ENCODE results near the gene FLYWCH1. TPM values are rescaled to one million over a fixed set of nuclear protein-coding genes. Genes with fewer than 3 reads are reported as not detected.

The FLYWCH1 gene
- polyA plus RNA-seq, 1 donor = 23.7 TPM

DNA sequence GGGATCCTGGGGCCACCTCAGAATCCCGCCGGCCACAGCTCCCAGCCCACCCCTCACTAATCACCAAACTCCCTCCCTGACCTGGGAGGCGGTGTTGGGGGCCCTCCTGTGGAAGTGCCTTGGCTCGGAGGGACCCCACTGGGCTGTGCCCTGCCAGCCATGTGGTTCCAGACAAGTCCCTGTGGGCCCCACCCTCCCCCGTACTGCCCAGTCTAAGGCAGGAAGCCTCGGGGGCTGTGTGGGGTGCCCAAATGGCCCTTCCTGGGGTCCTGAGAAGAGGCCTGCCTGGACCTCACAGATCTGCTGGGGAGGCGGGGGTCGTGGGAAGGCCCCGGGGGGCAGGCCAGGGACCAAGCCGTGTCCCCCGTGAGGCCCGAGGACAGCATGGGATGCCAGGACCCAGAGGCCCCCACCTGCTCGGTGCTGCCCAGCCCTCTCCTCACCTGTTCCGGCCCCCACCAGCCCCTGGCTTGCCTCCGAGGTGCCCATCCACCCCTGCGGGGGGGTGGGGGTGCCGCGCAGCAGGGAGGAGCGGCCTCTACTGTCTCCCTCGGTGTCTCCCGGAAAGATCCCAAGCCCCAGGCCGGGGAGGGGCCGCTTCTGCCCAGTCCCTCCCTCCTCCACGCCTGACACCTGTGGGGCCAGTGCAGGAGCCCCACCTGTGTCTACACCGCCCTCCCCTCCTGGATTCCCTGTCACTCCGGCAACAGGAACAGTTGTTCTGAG lies 43.1 kb downstream of the FLYWCH1 start:
- DNase-seq = no peak

DNA sequence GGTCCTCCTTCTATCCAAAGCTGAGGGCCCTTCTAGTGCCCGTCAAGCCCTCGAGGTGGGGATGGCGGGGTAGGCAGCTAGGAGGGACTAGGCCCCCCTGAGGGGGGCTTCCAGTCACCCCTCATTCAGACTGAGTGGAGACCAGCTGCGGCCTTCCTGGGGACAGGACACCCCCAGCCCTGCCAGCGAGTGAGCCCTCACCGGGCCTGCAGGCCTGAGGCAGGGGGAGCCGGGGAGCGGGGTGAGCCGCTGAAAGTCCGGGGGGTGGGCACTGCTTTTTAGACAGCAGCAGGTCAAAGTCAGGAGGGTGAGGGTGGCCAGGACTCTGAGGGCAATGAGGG lies 43.7 kb downstream of the FLYWCH1 start:
- DNase-seq = no peak

DNA sequence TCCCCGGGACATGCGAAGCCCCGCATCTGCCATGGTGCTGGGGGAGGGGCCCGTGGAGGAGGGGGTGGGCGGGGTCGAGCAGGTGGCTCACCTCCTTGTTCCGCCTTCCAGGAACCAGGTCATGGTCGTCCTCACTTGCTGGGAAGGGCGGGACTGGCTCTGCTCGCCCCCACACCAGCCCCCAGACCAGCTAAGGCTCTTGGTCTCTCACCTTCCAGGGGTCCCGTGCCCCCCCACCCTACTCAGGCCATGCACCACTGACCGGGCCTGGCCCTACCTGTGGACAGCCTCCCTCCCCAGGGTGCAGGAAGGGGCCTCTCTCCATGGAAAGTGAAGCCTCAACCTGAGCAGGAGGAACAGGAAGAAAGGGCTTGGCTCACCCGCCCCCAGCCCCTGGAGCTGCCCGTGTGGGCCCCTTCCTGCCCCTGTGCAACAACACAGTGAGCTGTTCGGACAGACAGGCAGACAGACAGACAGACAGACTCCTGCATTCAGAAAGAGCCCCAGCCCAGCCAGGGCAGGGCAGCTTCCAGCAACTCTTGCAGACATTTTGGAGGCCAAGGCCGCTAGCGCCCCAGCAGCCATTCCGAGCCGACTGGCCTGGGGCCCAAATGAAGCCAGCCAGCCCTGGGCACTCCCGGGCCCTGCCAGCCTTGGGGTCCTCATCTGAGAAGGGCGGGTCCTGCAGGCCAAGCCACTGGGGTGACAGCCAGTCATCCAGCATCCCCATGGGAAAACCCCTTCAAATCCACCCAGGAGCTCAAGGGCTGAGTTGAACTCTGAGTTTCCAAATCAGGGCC lies 44.2 kb downstream of the FLYWCH1 start:
- DNase-seq = no peak

DNA sequence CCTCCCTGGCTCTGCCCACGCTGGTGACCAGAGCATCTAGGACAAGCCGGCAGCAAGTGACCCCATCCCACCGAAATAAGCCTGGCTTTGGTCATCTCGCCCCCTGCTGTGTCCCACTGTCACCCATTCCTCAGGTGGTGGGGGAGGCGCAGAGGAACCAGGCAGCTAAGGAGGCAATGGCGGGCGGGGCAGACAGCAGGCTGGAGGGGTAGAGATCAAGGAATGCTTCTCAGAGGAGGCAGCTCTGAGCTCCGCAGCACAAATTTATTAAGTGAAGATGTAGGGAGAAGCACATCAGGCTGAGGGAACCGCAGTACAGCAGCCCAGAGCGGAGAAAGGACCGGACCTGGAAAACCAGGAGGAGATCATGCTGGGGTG lies 44.8 kb downstream of the FLYWCH1 start:
- no peak for DNase-seq

DNA sequence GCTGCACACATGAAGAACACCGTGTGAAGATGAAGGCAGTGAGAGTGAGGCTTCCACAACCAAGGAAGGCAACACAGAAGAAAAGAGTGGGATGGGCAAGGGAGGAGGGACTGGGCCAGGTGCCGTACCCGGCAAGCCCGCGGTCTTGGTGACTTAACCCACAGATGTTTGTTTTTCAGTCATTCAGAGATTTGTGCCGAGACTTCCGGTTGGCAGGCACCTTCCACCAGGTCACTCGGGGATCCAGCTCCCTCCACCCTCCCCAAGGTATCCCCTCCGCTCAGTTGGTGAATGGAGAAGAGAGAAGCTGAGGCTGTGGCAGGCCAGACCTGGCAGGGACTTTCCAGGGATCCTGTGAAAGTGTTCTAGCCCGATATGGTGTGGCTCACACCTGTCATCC lies 47.5 kb downstream of the FLYWCH1 start:
- DNase-seq = no peak

DNA sequence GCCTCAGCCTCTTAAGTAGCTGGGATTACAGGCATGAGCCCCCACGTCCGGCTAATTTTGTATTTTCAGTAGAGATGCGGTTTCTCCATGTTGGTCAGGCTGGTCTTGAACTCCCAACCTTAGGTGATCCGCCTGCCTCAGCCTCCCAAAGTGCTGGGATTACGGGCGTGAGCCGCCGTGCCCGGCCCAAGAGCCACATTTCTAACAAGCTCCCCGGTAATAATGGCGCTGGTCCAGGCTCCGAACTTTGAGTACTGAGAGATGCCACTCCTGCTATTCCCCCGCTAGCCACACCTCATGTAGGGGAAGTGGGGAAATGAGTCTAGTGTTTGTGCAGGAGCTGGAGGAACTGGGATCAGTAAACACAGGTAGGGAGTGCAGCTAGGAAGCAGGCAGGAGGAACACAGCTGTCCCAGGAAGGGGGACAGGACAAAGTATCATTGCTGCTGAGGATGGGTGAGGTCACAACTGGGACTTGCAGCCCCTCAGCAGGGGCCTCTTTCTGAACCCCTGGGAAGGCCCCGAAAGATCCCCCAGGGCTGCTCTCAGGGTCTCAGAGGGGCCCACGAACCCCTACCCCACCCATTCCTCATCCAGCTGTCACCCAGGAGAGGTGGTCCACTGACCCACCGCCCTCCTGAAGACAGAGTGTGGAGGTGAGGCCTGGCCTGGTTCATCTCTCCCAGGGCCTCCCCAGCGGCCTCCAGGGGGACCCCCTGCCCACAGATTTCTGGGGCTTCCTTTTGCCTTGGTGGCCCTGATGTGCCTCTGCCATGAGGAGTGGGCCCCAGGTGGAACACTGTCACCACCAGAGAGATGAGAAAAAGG lies 48.7 kb downstream of the FLYWCH1 start:
- no peak for DNase-seq

DNA sequence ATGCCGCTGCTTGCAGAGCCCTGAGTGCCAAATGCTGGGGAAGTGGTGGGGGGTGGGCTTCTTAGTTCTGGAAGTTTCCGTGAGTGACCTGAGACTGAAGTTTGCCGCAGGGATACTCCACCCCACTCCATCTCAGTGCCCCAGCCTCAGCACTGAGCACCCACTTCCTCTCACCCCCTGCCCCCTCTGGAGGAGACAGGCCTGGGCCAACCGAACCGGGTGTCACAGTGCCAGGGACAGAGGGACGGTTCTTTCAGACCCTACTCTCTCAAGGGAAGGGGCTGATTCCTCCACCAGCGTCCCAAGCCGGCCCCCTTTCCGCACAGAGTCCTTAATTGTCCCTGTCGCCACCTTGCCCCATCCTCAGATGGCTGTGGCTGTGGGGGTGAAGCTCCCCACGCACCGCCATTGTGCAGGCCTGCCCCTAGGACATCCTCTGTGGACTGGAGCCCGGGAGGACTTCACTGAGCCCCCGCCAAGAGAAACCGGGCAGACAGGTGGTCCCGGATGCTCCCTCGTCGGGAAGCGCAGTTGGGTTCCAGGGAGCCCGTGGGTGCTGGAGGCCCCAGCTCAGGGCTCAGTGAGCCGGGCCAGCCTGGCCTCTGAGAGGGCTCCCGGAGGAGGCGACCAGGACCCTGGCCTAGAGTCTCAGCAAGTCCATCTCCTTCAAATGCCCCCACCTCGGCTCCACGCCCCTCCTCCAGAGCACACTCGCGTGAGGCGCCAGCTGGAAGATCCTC lies 50.8 kb downstream of the FLYWCH1 start:
- no peak for DNase-seq

DNA sequence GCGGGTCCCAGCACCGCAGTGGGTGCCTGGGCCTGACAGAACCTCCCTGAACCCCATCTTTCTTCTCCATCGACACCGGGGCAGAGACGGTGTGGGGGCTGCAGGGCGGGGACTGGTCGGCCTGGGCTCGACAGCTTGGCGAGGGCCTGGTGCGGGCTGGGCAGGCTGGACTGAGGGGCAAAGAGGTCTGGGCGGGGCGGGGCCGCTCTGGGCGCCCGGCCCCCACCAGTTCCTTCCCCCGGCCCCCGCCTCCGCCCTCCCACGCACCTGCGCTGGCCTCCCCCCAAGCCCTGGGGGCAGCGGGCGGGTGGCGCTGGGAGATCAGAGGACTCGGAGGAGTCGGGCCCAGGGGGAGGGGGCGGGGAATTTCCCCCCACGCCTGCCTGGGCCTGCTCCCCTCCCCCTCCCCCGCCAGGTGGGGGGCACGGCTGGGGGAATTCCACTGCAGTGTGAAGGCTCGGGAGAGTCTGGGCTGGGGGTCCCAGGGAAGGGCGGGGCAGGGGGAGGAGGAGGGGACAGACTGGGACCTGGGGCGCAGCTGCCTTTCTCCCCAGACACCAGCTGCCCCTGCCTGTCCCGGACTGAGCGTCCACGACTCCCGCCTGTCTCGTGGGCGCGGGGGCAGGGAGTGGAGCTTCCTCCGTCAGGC lies 51.5 kb downstream of the FLYWCH1 start:
- DNase-seq = no peak

DNA sequence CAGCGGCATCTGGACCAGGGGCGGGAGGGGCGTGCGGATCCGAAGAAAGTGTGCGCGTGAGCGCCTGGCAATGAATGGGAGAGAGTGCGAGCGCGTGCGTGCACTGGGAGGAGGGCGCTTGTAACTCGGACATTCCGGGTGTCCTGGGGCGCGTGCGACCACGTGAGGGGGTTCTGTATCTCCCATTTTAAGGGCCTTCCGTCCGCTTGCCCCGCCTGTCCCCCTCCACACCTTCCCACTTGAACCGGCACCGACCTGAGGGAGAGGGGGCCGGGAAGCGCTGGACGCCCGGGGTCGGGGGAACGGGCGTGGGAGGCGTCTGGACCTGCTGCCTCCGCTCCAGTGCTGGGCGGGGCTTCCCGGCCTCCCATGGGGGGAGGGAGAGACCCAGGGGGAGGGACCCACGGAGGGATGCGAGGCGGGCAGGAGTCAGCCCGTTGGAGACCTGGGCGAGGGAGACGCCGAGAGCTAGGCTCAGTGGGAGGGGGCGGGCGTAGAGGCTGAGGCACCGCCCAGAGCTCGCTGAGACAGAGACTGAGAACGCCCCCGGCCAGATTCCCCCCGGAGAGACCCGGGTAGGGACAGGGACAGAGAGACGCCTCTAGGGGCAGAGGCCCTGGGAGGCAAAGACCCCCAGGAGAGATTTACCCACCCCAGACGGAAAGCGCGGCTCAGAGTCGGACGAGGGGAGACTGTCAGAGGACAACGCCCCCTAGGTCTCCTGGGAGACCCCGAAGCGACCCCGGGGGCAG lies 52.2 kb downstream of the FLYWCH1 start, which contains the start of gene KREMEN2:
TSS of gene KREMEN2 (plus strand) at position 553 of the 752 bp plus-strand sequence. CDS start 246 bp downstream, outside the sequence.
- DNase-seq = no peak

DNA sequence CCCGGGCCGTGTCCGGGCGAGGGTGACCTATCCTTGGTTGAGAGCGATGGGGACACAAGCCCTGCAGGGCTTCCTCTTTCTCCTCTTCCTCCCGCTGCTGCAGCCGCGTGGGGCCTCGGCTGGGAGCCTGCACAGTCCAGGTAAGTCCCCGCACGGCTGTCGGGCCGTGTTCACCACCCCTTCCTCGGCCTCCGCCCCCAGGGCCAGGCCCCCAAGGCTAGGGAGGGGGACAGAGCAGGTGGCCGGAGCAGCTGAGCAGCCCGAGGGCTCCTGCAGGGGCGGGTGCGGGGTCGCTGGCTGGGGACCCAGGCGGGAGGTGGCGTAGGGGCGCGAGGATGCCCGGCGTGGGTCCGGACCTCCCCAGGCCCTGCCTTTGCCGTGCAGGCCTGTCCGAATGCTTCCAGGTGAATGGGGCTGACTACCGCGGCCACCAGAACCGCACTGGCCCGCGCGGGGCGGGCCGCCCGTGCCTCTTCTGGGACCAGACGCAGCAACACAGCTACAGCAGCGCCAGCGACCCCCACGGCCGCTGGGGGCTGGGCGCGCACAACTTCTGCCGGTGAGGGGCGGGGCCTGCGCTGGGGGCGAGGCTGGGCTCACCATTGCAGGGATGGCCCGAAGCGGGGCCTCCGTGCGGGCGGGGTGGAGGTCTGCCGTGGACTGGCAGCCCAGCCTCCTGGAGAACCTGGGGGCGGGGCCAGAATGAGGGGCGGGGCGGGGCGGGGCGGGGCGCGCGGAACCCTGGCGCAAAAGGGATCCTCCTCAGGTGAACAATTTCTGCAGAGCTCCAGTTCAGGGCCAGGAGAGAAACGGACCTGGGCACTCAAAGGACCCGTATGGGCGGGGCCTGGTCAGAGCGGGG lies 53.0 kb downstream of the FLYWCH1 start:
- DNase-seq = no peak

DNA sequence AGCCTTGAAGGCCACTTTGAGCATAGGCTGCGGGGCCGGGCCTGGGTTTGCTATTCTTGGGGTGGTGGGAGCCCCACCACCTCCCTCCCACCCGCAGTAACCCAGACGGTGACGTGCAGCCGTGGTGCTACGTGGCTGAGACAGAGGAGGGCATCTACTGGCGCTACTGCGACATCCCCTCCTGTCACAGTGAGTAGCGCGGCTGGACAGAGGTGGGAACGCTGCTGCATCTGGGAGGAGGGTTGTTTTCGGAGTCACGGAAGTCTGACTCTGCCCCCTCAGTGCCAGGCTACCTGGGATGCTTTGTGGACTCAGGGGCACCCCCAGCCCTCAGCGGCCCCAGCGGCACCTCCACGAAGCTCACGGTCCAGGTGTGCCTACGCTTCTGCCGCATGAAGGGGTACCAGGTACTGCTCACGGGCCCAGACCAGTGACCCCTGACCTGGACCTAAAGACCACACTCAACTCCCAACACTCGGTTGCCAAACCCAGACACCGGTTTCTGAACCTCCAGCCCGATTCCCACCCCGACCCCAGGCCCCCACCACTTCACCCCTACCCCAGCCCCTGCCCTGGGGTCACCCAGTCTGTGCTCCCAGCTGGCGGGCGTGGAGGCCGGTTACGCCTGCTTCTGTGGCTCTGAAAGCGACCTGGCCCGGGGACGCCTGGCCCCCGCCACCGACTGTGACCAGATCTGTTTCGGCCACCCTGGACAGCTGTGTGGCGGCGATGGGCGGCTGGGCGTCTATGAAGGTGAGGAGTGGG lies 54.5 kb downstream of the FLYWCH1 start:
- DNase-seq = no peak

DNA sequence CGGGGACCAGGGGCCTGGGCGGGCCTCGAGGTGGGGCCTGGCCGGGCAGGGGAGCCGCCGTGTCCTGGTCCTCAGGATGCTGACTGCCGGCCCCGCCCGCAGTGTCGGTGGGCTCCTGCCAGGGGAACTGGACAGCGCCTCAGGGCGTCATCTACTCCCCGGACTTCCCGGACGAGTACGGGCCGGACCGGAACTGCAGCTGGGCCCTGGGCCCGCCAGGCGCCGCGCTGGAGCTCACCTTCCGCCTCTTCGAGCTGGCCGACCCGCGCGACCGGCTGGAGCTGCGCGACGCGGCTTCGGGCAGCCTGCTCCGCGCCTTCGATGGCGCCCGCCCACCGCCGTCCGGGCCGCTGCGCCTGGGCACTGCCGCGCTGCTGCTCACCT lies 55.1 kb downstream of the FLYWCH1 start:
- no peak for DNase-seq

DNA sequence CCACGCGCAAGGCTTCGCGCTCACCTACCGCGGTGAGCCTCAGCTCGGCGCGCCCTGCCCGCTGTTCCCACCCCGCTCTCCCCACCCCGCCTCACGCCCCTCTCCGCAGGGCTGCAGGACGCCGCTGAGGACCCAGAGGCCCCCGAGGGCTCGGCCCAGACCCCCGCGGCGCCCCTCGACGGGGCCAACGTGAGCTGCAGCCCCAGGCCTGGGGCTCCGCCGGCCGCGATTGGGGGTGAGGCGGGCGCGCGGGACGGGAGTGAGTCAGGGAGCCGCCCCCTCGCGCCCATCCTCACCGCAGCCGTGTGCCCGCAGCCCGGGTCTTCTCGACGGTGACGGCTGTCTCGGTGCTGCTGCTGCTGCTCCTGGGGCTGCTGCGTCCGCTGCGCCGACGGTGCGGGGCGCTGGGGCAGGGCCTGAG lies 55.5 kb downstream of the FLYWCH1 start:
- DNase-seq = no peak

DNA sequence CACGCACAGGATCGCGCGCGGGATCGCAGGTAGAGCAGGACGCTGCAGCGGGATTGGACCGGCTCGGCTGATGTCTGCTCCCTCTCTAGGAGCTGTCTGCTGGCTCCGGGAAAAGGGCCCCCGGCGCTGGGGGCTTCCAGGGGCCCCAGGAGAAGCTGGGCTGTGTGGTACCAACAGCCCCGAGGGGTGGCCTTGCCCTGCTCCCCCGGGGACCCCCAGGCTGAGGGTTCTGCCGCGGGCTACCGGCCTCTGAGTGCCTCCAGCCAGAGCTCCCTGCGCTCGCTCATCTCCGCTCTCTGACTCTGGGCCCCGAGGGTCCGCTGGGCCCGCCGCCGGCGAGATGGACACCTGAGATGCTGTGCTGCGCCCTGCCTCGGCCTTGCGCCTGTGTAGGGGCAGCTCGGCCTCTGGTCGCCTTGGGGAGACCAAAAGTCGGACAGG lies 56.0 kb downstream of the FLYWCH1 start:
- no peak for DNase-seq

DNA sequence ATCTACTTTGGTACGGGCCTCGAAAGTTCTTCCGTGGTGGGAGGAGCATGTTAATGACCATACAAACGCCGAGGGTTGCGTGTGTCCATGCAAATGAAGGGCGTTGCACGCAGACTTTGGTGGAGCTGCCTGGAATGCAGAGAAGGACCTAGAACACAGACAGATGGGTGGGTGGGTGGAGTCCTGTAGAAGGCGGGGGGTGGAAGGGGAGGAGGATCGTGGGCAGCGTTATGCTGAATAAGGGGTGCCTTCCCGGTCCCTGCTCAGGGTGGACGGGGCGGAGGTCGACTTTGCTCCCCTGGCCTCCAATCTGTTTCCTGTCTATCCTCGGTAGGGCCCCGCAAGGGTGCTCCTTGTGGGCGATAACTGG lies 56.6 kb downstream of the FLYWCH1 start:
- no peak for DNase-seq

DNA sequence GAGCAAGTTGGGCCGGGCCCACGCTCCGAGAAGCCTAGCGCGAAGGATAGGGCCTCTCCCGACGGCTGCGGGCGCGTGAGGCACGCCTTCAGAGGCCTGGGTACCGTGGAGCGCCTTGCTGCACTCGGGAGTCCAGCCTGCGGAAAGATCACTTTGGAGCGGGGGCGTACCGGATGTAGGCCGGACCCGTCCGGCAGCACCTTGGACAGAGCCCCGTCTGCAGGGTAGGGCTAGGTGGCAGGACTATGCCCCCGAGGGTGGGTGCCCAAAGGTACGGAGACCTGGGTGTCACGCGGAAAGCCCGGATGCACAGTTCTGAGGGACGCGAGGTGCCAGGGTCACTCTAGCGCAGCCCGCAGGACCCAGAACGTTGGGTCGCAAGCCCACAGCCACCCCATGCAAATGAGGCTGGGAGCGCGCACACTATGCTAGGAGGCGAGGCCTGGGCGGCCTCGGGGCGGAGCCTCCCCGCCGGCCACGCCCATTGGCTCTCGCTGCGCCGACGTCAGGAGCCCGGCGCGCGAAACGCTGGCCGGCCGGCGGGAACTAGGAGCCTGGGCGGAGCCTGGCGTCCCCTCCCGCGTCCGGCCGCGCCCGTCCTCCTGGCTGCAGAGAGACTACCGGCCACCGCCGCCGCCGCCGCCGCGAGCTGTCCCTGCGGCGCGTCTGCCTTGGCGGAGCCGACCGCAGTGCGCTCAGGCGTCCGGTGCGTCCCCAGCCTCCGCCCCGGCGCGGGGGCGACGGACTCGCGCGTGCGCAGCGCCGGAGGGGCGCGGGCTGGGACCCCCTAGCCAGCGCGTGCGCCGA lies 57.2 kb downstream of the FLYWCH1 start, which contains the start of gene PAQR4:
TSS of gene PAQR4 (plus strand) at position 611 of the 807 bp plus-strand sequence. CDS start 327 bp downstream, outside the sequence.
- DNase-seq = peak; percentile 92

DNA sequence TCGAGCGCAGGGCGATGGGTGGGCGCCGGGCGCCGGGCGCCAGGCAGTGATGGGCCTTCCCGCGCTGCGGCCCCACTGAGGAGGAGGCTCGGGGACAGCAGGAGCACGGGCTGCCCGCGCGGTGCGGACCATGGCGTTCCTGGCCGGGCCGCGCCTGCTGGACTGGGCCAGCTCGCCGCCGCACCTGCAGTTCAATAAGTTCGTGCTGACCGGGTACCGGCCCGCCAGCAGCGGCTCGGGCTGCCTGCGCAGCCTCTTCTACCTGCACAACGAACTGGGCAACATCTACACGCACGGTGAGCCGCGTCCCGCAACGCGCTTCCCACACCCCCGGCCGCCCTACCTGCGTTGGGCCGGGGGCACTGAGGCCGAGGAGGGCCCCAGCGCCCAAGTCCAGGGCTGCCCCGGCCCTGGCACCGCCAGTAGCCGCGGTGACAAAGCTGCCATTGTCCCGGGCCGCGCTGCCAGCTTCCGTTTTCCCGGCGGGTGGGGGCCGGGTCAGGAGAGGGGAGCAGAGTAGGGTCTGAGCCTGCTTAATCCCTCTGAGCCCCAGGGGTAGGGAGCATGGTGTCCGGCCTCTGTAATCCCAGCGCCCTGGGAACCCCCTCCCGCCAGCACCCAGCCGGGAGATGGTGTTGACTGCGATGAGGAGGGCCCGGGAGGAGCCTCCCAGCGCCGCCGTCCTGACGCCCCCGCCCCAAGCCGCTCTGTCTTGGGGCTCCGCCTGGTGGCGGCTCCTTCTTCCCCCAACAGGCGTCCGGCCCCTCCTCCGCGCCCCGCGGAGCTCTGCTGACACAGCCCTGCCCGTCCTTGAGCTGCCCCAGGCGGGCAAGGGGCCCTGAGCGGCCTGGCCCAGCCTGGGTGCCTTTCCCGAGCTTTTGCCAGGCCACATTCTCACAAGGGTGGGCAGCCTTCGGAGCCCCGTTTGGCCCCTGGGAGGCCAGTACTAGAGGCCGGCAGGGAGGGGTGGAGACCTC lies 58.1 kb downstream of the FLYWCH1 start:
- DNase-seq = no peak

Measured in hindlimb muscle (tissue), 1 donor.